GM10847 (cell line): Measurements from ENCODE around the gene PTX4.

Experiments used
- POLR2A ChIP-seq: IDR thresholded peaks from 2 replicates; pipeline ENCODE4 v1.6.1; 2011; ENCODE audit not compliant: insufficient read length; ENCODE audit errors: extremely low read depth

Gene PTX4

DNA sequence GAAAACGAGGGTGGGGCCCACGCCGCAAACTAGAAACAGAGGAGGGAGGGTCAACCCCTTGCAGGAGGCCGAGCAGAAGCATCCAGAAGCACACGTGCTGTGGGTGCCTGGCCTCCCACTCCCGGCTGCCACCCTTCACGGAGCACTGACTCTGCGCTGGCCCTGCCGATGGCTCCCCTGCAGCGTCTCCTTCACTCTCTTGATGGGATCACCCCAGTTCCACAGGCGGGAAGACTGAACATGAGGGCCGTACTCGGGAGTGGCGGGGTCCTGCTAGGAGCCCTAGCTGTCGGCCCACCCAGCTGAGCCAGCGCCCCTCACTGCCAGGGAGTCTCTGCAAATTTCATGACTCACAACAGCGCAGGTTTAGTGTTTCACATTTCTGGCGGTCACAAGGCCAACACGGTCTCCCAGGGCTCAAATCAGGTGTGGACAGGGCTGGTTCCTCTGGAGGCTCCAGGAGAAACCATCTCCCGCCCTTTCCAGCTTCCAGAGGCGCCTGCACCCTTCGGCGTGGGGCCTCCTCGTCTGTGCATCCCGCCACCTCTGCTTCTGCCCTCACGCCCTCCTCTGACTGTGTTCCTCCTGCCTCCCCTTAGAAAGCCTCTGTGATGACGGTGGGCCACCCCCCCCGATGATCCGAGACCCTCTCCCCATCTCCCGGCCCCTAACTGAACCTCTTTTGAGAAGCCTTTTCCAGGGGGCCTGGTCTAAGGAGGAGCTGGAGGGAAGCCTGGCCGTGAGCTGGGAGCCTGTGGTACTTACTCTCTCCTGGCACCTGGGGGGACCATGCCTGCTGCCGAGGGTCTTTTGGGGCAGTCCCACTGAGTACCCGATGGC lies 2.0 kb downstream of the PTX4 start:
- TF ChIP-seq POLR2A: no peak

DNA sequence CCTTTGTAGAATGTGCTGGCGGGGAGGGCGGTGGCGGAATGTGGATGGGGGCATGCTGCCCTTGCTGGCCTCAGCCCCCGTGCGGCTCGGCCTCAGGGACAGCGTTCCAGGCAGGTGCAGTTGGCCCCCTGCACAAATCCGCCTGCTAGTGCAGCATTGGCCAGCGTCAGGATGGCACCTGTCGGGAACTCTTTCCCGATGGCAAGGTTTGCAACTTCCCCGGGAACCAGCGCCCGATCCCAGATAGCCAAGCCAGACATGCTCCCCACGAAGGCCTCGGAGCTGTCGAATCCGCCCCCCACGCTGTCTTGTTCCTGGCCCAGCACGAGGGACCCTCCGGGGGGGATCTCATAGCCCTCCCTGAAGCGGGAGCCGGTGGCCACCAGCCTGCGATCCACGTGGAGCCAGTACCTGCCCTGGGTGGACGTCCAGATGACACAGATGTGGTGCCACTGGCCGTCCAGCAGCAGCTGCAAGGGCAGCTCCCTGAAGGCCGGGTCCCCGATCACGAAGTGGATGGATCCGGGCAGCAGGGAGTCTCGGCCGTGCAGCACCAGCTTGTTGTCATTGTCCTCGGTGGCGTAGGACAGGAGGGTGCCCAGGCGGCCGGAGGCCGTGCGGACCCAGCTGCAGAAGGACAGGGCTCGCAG lies 2.8 kb downstream of the PTX4 start:
- no peak for TF ChIP-seq POLR2A

DNA sequence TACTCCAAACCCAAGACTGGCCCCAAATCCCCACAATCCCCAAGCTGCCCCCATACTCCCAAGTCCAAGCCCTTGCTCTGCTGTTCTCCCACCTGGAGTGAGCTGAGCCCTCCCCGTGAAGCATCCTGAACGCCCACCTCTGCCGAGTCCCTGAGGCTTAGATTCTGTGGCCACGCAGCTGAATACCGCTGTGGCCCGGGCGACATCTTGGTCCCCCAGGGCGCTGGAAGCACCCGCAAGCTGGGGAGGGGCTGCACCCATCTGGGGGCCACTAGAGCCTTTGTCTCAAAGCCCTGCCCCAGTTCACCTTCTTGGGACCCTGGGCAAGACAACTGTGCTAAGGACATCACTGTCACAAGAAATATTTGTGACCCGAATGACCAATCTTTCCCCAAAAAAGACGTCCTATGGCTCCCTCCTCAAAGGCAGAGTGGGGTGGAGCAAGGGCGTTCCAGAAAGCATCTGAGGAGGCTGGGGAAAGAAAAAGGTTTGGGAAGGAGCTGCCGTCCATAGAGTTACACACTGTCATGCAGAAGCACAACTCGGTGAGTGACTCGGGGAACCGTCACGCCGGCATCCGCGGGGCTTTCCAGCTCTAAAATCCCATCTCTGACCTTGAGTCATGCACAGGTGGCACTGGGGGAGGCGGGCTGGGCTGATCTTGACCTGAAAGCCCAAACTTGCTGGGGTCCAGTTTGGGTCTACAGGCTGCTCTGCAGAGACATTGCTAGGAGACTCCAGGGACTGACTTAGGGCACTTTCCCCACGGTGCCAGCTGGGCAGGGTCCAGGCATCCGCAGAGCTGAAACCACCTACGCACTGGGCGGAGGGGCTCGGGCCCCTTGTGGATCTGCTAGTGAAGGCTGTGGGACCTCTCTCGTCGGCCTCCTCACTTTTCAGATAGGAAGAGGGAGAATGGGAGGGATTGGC lies 6.6 kb downstream of the PTX4 start:
- no peak for TF ChIP-seq POLR2A

DNA sequence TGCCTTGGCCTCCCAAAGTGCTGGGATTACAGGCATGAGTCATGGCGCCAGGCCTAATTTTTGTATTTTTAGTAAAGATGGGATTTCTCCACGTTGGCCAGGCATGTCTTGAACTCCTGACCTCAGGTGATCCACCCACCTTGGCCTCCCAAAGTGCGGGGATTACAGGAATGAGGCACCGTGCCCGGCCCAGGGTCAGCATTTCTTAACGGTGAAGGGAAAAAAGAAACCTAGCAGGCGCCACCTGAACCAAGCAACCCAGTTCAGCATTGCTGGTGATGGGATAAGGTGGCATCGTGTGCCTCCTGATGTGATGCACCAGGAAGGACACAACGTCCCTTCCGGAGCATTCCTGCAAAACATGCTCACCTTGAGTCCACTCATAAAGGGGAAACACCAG lies 11.7 kb downstream of the PTX4 start:
- no peak for TF ChIP-seq POLR2A

DNA sequence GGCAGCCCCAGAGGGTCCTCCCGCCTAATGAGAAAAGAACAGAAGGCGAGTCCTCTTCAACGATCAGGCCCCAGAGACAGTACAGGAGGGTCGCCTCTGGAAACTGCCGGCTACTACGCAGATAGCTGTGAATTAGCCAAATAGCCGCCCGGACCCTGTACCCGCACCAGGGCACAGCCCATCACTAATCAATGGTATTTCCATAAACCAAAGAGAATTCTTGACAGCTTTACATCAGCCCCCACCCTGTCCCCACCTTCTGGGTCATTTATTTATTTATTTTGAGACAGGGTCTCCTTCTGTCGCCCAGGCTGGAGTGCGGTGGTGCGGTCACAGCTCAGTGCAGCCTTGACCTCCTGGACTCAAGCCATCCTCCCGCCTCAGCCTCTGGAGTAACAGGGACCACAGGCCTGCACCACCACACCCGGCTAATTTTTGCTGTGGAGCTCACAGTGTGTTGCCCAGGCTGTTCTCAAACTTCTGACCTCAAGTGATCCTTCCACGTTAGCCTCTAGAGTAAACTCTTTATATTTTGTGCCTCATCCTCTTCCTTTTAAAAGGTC lies 13.1 kb downstream of the PTX4 start:
- no peak for TF ChIP-seq POLR2A

DNA sequence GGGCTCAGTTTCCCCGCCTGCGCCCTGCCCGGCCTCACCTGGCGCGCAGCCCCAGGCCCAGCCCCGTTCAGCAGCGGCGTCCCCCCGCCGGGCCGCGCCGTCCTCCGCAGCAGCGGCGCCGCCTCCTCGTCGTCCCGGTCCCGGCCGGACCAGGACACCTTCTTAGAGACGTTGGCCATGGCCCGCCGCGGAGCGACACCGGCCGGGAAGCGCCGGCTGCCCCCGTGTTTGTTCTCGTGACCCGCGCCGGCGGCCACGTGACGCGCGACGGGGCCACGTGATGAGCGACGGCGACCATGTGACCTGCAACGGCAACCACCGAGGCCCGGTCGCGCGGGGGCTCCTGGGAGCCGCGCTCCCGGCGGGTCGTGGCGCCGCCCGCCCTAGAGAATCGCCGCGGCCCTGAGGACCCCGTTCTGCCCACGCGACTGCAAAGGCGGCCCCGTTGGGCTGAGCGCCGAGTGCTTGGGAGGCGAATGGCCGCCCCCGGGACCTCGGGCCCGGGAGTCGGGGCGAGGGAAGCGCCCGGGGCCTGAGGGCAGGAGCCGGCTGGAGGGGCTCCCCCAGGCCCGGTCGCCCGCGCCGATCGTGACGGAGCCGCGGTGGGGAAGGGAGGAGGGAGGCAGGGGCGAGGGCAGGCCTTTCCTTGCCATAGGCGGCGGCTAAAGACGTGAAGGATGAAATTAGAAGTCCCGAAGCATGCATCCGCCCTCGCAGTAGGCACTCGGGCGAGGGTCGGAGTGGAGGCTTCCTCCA lies 13.8 kb downstream of the PTX4 start, which contains the start of gene CLCN7:
Gene CLCN7 (minus strand): TSS at position 233 of the 756 bp plus-strand sequence. CDS start 54 bp downstream, at position 179.
- TF ChIP-seq POLR2A: peak; percentile 95

DNA sequence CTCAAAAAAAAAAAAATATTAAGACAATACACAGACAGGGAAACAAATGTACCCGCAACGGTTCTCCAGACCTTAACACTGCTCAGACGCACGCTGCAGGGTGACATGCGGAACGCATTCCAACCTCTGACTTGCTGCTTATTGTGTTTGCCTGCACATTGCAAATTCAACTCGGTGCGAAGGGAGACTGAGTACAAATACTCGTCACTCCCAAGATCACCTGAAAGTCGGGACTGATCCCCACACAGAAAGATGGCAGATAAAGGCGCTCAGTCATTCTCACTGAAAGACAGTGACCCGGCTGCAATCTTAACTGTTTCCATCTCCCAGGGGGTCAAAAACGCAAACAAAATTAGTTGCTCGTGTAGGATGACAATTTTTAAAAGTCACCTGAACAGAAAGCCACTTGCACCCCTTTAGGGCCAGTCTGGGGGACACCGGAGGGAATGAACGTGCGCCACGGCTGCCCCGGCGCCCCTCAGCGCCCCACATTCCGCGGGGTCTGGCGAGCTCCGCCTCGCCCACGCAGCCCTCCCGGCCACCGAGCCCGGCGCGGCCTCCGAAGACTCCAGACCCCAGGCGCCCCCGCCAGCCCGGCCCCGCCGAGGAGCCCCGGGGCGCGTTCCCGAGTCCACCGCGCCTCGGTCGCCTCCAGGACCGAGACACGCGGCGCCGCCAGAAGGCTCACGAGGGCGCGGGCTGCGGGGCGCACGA lies 14.5 kb downstream of the PTX4 start:
- TF ChIP-seq POLR2A: no peak

DNA sequence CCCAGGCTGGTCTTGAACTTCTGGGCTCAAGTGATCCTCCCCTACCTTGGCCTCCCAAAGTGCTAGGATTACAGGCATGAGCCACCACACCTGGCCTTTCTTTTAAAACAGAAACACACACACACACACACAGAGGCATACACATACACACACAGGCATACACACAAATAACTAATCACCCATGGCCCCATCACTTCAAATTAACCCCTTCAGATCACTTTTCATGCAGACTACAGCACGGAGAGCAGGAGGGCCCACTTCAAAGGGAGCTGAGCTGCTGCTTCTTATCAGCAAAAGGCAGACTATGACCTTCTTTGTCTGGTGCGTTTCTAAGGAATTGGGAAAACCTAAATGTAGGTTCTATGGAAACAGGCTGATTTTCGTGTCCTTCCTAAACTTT lies 15.8 kb downstream of the PTX4 start:
- no peak for TF ChIP-seq POLR2A

DNA sequence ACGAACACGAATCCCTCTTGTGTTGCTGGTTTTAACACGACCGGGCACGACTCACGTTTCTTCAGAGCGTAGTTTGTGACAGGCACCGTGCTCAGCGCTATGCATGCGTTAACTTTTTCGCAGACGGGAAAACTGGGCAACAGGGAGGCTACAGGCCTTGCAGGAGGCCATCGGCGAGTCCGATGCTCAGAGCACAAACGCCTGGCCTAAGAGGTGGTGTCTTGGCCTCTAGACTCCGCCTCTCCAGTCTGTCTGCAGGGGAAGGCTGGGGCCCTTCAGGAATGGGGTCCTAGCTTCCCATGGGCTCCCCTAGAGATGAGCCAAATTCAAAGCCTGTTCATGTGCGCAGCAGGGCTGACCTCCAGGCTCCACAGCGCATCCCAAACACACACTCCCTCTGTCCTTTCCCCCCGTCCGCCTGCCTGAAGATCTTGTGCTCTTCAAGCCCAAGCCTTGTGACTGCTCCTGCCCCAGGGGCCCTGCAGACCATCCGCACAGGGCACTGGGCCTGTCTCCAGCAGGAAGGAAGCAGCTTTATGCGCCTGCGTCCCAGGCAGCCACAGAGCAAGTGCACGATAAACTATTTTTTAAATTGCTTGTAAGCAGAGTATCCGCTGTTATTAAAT lies 17.1 kb downstream of the PTX4 start:
- TF ChIP-seq POLR2A: no peak

DNA sequence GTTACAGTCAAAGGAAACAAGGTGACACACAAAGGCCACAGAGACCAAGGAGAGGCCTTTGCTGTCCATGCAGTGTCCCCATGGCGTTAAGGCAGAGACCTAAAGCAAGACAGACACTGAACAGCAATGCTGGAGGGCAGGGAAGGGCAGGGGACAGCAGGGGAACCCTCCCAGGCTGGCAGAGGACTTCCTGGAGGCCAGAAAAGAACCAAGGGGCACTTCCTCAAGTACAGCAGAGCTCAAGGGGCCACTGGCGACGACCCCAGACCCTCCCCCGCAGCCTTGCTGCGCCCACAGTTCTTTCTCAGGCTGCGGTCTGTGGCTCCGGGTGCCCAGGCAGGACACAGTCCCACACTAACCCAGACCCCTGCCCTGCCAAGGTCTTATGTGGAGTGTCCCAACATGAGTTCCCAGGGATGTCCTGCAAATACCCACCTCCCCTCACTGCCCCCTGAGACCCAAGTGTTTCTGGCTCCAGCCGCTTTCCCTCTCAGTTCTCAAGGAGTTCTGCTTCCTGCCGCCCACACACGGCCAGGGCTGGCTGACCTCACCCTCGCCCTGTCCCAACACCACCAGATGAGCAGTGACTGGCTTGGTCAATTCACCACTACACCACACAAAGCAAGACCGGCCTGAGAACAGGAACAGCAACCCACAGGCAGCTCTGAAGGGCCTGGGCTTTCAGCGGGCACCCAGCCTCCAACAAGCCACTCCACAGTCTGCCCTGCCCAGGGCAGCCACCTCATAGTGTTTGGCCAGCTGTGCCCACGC lies 18.1 kb downstream of the PTX4 start:
- no peak for TF ChIP-seq POLR2A

DNA sequence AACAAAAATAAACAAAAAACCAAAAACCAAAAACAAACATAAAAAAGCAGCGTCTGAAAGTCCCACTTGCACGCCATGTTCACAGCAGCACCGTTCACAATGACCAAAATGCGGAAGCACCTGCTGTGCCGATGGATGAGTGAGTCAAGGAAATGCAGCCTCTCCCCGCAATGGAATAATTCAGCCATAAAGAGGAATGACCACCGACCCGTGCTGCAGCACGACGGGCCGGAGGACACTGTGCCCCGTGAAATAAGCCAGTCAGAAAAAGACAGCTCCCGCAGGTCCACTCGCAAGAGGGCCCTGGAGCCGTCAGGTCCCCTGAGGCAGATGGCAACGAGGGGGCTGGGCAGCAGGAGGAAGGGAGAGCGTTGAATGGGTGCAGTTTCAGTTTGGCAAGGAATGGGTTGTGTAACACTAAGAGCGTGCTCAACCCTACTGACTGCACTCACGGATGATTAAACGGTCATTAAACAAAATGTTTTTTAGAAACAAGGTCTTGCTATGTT lies 19.0 kb downstream of the PTX4 start:
- TF ChIP-seq POLR2A: no peak

DNA sequence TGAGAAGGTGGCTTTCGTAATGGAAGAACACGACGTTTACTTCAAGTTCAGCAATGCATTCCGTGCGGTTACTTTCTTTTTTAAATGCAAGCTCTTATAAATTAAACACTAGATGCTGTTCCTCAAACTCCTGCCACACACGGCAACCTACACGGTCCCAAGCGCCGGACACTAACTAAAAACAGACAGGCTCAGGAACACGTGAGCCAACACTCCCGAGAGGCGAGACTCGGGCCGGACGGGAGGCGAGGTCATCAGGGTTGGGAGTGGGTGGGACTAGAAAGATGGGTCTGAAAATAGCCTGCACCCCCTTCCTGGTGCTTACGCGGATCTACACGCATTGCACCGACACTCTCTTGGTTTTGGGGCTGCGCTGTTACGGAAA lies 20.3 kb downstream of the PTX4 start:
- no peak for TF ChIP-seq POLR2A
